T-helper 2 cell treated with Interferon-gamma antibody and Interleukin-4, amounts not matched to agents 5 μg/mL and 100 μg/mL, for 36 hours (primary cell): ENCODE results near the gene SUCLG2.

ENCODE experiments used
- DNase-seq: peaks from one replicate; pipeline ENCODE4 v3.0.0; 2021; ENCODE audit warnings: low spot score
- H3K27ac Mint-ChIP-seq: one replicate; pipeline ENCODE4 v1.8.0; 2021; ENCODE audit warnings: mild to moderate bottlenecking, mixed read lengths
- H3K27me3 Mint-ChIP-seq: one replicate; pipeline ENCODE4 v1.8.0; 2021; ENCODE audit warnings: low read depth, mixed read lengths
- H3K36me3 Mint-ChIP-seq: one replicate; pipeline ENCODE4 v1.8.0; 2021; ENCODE audit warnings: low read depth, mixed read lengths
- H3K4me1 Mint-ChIP-seq: one replicate; pipeline ENCODE4 v1.8.0; 2021; ENCODE audit warnings: low read depth, mixed read lengths
- H3K4me3 Mint-ChIP-seq: one replicate; pipeline ENCODE4 v1.8.0; 2022; ENCODE audit warnings: mild to moderate bottlenecking, moderate library complexity, mixed read lengths
- H3K9me3 Mint-ChIP-seq: one replicate; pipeline ENCODE4 v1.8.0; 2021; ENCODE audit warnings: mixed read lengths

The SUCLG2 gene

GRCh38 chr3:67375976-67376375 lies 278.4 kb downstream of the SUCLG2 start:
- H3K9me3 Mint-ChIP-seq: no peaks in the 10 kb centered on the region
- no peaks in the 10 kb centered on the region for H3K27me3 Mint-ChIP-seq
- no peak overlapping the region for H3K27ac Mint-ChIP-seq
- no peak overlapping the region for H3K4me3 Mint-ChIP-seq
- no peaks in the 10 kb centered on the region for H3K4me1 Mint-ChIP-seq
- DNase-seq: no peak
- H3K36me3 Mint-ChIP-seq: peaks cover 28% of the 10 kb centered on the region

- H3K36me3 Mint-ChIP-seq: no peaks in the 10 kb centered on the region
- peak overlapping the region; percentile 20 for H3K4me3 Mint-ChIP-seq
- peaks cover 12% of the 10 kb centered on the region for H3K27me3 Mint-ChIP-seq
- peak; percentile 50 for DNase-seq
- H3K27ac Mint-ChIP-seq: no peak overlapping the region
- peaks cover 4% of the 10 kb centered on the region for H3K9me3 Mint-ChIP-seq
- peaks cover 34% of the 10 kb centered on the region for H3K4me1 Mint-ChIP-seq
Observed at GRCh38 chr3:67362686-67363085, 291.7 kb downstream of the SUCLG2 start.

- DNase-seq: no peak
- H3K27me3 Mint-ChIP-seq: peaks cover 12% of the 10 kb centered on the region
- peaks cover 34% of the 10 kb centered on the region for H3K4me1 Mint-ChIP-seq
- no peak overlapping the region for H3K4me3 Mint-ChIP-seq
- H3K9me3 Mint-ChIP-seq: peaks cover 4% of the 10 kb centered on the region
- H3K27ac Mint-ChIP-seq: no peak overlapping the region
- no peaks in the 10 kb centered on the region for H3K36me3 Mint-ChIP-seq
Observed at GRCh38 chr3:67361770-67362169, 292.6 kb downstream of the SUCLG2 start.

- H3K27me3 Mint-ChIP-seq: peaks cover 12% of the 10 kb centered on the region
- DNase-seq: no peak
- no peak overlapping the region for H3K27ac Mint-ChIP-seq
- H3K4me1 Mint-ChIP-seq: peaks cover 34% of the 10 kb centered on the region
- no peak overlapping the region for H3K4me3 Mint-ChIP-seq
- H3K36me3 Mint-ChIP-seq: no peaks in the 10 kb centered on the region
- peaks cover 4% of the 10 kb centered on the region for H3K9me3 Mint-ChIP-seq
Observed at GRCh38 chr3:67361323-67361722, 293.1 kb downstream of the SUCLG2 start.

- DNase-seq: no peak
- Mint-ChIP-seq H3K27ac (no peak overlapping the region), H3K27me3 (peaks cover 12% of the 10 kb centered on the region), H3K9me3 (no peaks in the 10 kb centered on the region), H3K36me3 (no peaks in the 10 kb centered on the region), H3K4me1 (peaks cover 24% of the 10 kb centered on the region), H3K4me3 (no peak overlapping the region)
Observed at GRCh38 chr3:67357610-67358458, 296.6 kb downstream of the SUCLG2 start.

GRCh38 chr3:67349551-67350174 lies 304.7 kb downstream of the SUCLG2 start:
- peak; percentile 71 for DNase-seq
- no peak overlapping the region for H3K27ac Mint-ChIP-seq
- H3K9me3 Mint-ChIP-seq: peaks cover 11% of the 10 kb centered on the region
- H3K4me1 Mint-ChIP-seq: peaks cover 12% of the 10 kb centered on the region
- H3K4me3 Mint-ChIP-seq: peak overlapping the region; percentile 2
- H3K27me3 Mint-ChIP-seq: peaks cover 2% of the 10 kb centered on the region
- H3K36me3 Mint-ChIP-seq: no peaks in the 10 kb centered on the region

- Mint-ChIP-seq H3K27me3 (peaks cover 5% of the 10 kb centered on the region), H3K4me1 (peaks cover 12% of the 10 kb centered on the region), H3K4me3 (no peak overlapping the region), H3K27ac (no peak overlapping the region), H3K9me3 (peaks cover 19% of the 10 kb centered on the region), H3K36me3 (no peaks in the 10 kb centered on the region)
- no peak for DNase-seq
Observed at GRCh38 chr3:67346081-67346480, 308.3 kb downstream of the SUCLG2 start.

GRCh38 chr3:67335813-67336212 lies 318.6 kb downstream of the SUCLG2 start:
- H3K4me1 Mint-ChIP-seq: peaks cover 7% of the 10 kb centered on the region
- H3K4me3 Mint-ChIP-seq: no peak overlapping the region
- peaks cover 4% of the 10 kb centered on the region for H3K27me3 Mint-ChIP-seq
- peaks cover 34% of the 10 kb centered on the region for H3K9me3 Mint-ChIP-seq
- H3K27ac Mint-ChIP-seq: no peak overlapping the region
- H3K36me3 Mint-ChIP-seq: peaks cover 5% of the 10 kb centered on the region
- no peak for DNase-seq

- Mint-ChIP-seq H3K36me3 (peaks cover 5% of the 10 kb centered on the region), H3K4me3 (no peak overlapping the region), H3K27ac (peak overlapping the region; percentile 4), H3K4me1 (peaks cover 7% of the 10 kb centered on the region), H3K9me3 (peaks cover 22% of the 10 kb centered on the region), H3K27me3 (peaks cover 4% of the 10 kb centered on the region)
- DNase-seq: no peak
Observed at GRCh38 chr3:67334588-67334987, 319.8 kb downstream of the SUCLG2 start.

GRCh38 chr3:67329358-67329757 lies 325.1 kb downstream of the SUCLG2 start:
- H3K27ac Mint-ChIP-seq: no peak overlapping the region
- peak; percentile 59 for DNase-seq
- peaks cover 4% of the 10 kb centered on the region for H3K27me3 Mint-ChIP-seq

GRCh38 chr3:67327582-67327981 lies 326.8 kb downstream of the SUCLG2 start:
- Mint-ChIP-seq H3K36me3 (no peaks in the 10 kb centered on the region), H3K27ac (no peak overlapping the region), H3K9me3 (no peaks in the 10 kb centered on the region), H3K4me1 (peaks cover 4% of the 10 kb centered on the region), H3K27me3 (peaks cover 4% of the 10 kb centered on the region), H3K4me3 (no peak overlapping the region)
- DNase-seq: no peak

More at GRCh38 chr3:67329358-67329757, 325.1 kb downstream of the SUCLG2 start:
- H3K36me3 Mint-ChIP-seq: no peaks in the 10 kb centered on the region
- H3K4me1 Mint-ChIP-seq: peaks cover 5% of the 10 kb centered on the region
- no peak overlapping the region for H3K4me3 Mint-ChIP-seq
- no peaks in the 10 kb centered on the region for H3K9me3 Mint-ChIP-seq

GRCh38 chr3:67325231-67325630 lies 329.2 kb downstream of the SUCLG2 start:
- Mint-ChIP-seq H3K36me3 (no peaks in the 10 kb centered on the region), H3K9me3 (no peaks in the 10 kb centered on the region), H3K4me3 (no peak overlapping the region), H3K27ac (no peak overlapping the region), H3K27me3 (no peaks in the 10 kb centered on the region), H3K4me1 (peaks cover 4% of the 10 kb centered on the region)
- no peak for DNase-seq
